ENCODE measurements around the gene SERHL2.
"Not testable (repeated sequence)": the region's sequence is repeated elsewhere in the genome, so short reads cannot be mapped to it uniquely, and the experiment has no call there.

GRCh38 chr22:42508975-42509364, 44.8 kb upstream of the SERHL2 start:
- TF ChIP-seq POLR2A (IDR thresholded peaks at IDR 0.05; ENCODE audit: extremely low read depth, insufficient read length); CTCF (IDR thresholded peaks at IDR 0.05; ENCODE audit: low read depth, low read length): not testable (repeated sequence)
